ENCODE data around the gene RHBG. TPM values are rescaled to one million over a fixed set of nuclear protein-coding genes. Genes with fewer than 3 reads are reported as not detected.
"Not testable (repeated sequence)": the region's sequence is repeated elsewhere in the genome, so short reads cannot be mapped to it uniquely, and the experiment has no call there.

Gene RHBG
- total RNA-seq, result not detected in 2 replicates

- intact Hi-C loops (cut with micrococcal nuclease), result no loop called here
Observed at GRCh38 chr1:156368889-156369684, at the start of gene RHBG. Gene RHBG, plus strand, starts transcription at chr1:156369211. Its CDS starts 39 bp downstream, at chr1:156369250.

- intact Hi-C loops (cut with micrococcal nuclease), result loop anchor here (1.0 to 2.0 kb wide), 3 partner anchors 94 to 229 kb away; no protein-coding TSS in a partner anchor
Observed at GRCh38 chr1:156319664-156320063, 49.3 kb upstream of the RHBG start.

GRCh38 chr1:156320560-156320959 lies 48.5 kb upstream of the RHBG start:
- intact Hi-C loops (cut with micrococcal nuclease), result no loop called here

GRCh38 chr1:156323179-156323578 lies 45.8 kb upstream of the RHBG start:
- intact Hi-C loops (cut with micrococcal nuclease), result not testable (repeated sequence)

- intact Hi-C loops (cut with micrococcal nuclease), result loop anchor here (5.0 kb wide), 1 partner anchor 1014 kb away; the partner anchor contains the start of gene RUSC1
Observed at GRCh38 chr1:156336242-156336641, 32.8 kb upstream of the RHBG start.

- intact Hi-C loops (cut with micrococcal nuclease), result loop anchor here (5.0 kb wide), 1 partner anchor 1015 kb away; the partner anchor contains the start of gene RUSC1
Observed at GRCh38 chr1:156337052-156337887, 31.7 kb upstream of the RHBG start.

- intact Hi-C loops (cut with micrococcal nuclease), result loop anchor here (1.0 to 5.0 kb wide), 15 partner anchors 43 to 1016 kb away; partner anchors contain the start of genes GLMP, HDGF, IQGAP3 and KHDC4
Observed at GRCh38 chr1:156337888-156338179, 31.2 kb upstream of the RHBG start.

GRCh38 chr1:156338180-156338976 lies 30.6 kb upstream of the RHBG start, which contains the start of the genes CCT3 and TSACC:
Gene CCT3, minus strand, starts transcription at chr1:156338292. Its CDS starts 108 bp downstream, at chr1:156338184.
Gene TSACC, plus strand, starts transcription at chr1:156338526. Its CDS starts 1,232 bp downstream, at chr1:156339758.
- intact Hi-C loops (cut with micrococcal nuclease), result loop anchor here (1.0 to 5.0 kb wide), 15 partner anchors 43 to 1016 kb away; partner anchors contain the start of genes GLMP, HDGF, IQGAP3 and KHDC4

- intact Hi-C loops (cut with micrococcal nuclease), result no loop called here
Observed at GRCh38 chr1:156342166-156342955, 26.6 kb upstream of the RHBG start.

GRCh38 chr1:156344409-156344808 lies 24.6 kb upstream of the RHBG start:
- intact Hi-C loops (cut with micrococcal nuclease), result no loop called here

GRCh38 chr1:156346035-156346434 lies 23.0 kb upstream of the RHBG start:
- intact Hi-C loops (cut with micrococcal nuclease), result not testable (repeated sequence)

- intact Hi-C loops (cut with micrococcal nuclease), result no loop called here
Observed at GRCh38 chr1:156346636-156347035, 22.4 kb upstream of the RHBG start.

- intact Hi-C loops (cut with micrococcal nuclease), result no loop called here
Observed at GRCh38 chr1:156347331-156347730, 21.7 kb upstream of the RHBG start.

GRCh38 chr1:156352481-156352880 lies 16.5 kb upstream of the RHBG start:
- intact Hi-C loops (cut with micrococcal nuclease), result not testable (repeated sequence)

GRCh38 chr1:156356262-156356874 lies 12.6 kb upstream of the RHBG start:
- intact Hi-C loops (cut with micrococcal nuclease), result no loop called here

- intact Hi-C loops (cut with micrococcal nuclease), result loop anchor here (1.0 kb wide), 1 partner anchor 88 kb away; no protein-coding TSS in a partner anchor
Observed at GRCh38 chr1:156356875-156357534, 12.0 kb upstream of the RHBG start.

- intact Hi-C loops (cut with micrococcal nuclease), result loop anchor here (1.0 kb wide), 1 partner anchor 87 kb away; no protein-coding TSS in a partner anchor
Observed at GRCh38 chr1:156357977-156358376, 11.0 kb upstream of the RHBG start.

GRCh38 chr1:156358641-156359040 lies 10.4 kb upstream of the RHBG start:
- intact Hi-C loops (cut with micrococcal nuclease), result no loop called here

GRCh38 chr1:156359249-156359648 lies 9.8 kb upstream of the RHBG start:
- intact Hi-C loops (cut with micrococcal nuclease), result no loop called here

All from T-helper 1 cell treated with Interleukin-12 subunit alpha and Interleukin-12 subunit beta and Interleukin-4 antibody, amounts not matched to agents 30 ng/mL and 1 ng/mL, for 36 hours (primary cell).